ENCODE data around the gene QRFP. TPM values are rescaled to one million over a fixed set of nuclear protein-coding genes. Genes with fewer than 3 reads are reported as not detected.

QRFP gene
- total RNA-seq, 4 donors from 2014 or later = 0.18 TPM; not detected in 3

DNA sequence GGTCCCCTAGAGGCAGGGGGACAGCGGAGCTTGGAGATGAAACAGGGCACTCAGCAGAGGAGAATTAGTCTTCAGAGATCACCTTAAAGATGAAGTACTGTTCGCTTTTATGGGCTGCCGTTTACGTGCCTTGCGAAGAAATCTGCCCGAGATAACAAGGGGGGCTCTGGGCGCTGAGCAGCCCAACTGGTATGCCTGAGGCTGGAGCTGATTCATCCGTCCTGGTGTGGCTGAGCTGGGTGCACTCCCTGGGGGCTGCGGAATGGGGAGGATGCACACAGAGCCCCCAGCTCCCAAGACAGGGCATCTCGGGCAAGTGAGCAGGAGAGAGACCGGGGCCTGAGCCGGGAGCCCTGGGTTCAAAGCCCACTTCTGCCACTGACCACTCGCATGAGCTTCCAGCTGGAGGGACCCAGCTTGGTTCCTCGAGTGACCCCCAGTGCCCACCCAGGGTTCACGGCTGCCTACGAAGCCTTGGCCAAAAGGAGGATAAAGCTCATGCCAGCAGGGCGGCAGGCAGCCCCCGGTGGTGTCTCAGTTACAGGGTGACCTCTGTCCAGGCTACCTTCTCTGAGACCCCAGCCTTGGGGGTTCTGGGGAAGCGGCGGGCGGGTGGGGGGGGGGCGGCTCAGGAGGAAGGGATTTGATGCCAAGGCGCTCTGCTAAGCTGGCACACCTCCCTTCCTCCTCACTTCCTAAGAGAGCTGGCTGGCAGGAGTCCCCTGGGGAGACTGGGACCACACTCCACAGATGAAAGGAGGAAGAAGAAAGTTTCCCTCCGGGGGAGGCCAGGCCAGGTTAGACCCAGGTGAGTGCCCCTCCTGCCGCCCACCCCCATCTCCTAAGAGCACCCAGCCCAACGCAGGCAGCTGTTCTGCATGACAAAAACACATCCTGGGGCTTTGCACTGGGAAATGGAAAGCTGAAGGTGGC, 36.8 kb upstream of the QRFP start:
- TF ChIP-seq, protein P1, sequence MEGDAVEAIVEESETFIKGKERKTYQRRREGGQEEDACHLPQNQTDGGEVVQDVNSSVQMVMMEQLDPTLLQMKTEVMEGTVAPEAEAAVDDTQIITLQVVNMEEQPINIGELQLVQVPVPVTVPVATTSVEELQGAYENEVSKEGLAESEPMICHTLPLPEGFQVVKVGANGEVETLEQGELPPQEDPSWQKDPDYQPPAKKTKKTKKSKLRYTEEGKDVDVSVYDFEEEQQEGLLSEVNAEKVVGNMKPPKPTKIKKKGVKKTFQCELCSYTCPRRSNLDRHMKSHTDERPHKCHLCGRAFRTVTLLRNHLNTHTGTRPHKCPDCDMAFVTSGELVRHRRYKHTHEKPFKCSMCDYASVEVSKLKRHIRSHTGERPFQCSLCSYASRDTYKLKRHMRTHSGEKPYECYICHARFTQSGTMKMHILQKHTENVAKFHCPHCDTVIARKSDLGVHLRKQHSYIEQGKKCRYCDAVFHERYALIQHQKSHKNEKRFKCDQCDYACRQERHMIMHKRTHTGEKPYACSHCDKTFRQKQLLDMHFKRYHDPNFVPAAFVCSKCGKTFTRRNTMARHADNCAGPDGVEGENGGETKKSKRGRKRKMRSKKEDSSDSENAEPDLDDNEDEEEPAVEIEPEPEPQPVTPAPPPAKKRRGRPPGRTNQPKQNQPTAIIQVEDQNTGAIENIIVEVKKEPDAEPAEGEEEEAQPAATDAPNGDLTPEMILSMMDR (IDR thresholded peaks at IDR 0.05) = no peak
- no peak for TF ChIP-seq POLR2A (IDR thresholded peaks at IDR 0.05)
- Histone ChIP-seq H3K4me3 (no peak overlapping the region), H3K9me3 (no peaks in the 10 kb centered on the region), H3K27me3 (peaks cover 13 to 99% (median 21%) of the 10 kb centered on the region in 4 donors), H3K36me3 (no peaks in the 10 kb centered on the region), H3K4me1 (peaks cover 13 to 68% (median 14%) of the 10 kb centered on the region in 3 donors), H3K27ac (peak overlapping the region in 1 of 4 donors; percentile 21)
- intact Hi-C loops (cut with DNase I) = loop anchor here (10.0 kb wide), 2 partner anchors 159 to 229 kb away; no protein-coding TSS in a partner anchor
- no peak for DNase-seq
- 4 to 16% methylated on average over 4 to 18 of the region's 26 CpGs for WGBS, 2 donors

DNA sequence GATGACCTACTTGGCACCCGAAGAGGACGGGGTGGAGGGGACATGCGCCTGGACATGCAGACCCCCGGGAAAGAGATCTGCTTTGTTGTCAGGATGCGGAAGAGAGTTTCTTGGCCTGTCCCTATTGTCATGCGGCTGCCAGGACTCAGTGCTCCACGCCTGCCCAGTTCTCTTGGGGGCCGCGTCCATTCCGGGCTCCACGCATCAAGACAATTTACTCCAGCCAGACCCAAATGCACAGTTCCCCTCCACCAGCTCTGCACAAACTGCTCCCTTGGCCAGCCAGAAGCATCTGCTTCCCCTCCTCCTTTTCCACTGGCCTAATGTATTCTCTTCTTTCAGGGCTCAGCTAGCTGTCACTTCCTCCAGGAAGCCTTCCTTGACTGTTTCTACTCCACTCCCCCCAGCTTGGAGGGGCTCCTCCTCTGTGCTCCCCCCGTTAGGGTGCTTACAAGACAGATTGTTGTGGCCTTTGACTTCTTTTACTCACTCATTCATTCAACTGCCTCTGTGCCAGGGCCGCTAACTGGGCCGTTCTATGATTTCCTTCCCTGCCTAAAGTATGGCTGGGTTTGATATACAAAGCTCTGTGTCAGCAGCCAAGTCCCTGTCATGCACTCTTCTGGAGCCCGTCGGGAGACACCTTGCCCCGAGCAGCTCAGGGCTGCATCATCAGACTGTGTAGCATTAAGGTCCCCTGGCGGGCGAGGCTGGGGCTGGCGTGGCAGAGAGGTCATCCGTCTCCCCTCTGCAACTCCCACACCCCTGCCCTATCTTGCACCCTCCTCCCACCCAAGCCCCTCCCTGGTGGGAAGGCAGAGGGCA, 35.9 kb upstream of the QRFP start:
- H3K36me3 ChIP-seq = no peaks in the 10 kb centered on the region
- TF ChIP-seq POLR2A (IDR thresholded peaks at IDR 0.05) = no peak
- TF ChIP-seq, protein P1 (IDR thresholded peaks at IDR 0.05) = peak in 2 of 6 experiments; percentile 4 to 26
- H3K4me3 ChIP-seq = no peak overlapping the region
- H3K27me3 ChIP-seq = peaks cover 4 to 95% (median 14%) of the 10 kb centered on the region in 4 donors
- intact Hi-C loops (cut with DNase I) = loop anchor here (10.0 kb wide), 2 partner anchors 158 to 228 kb away; no protein-coding TSS in a partner anchor
- no peaks in the 10 kb centered on the region for H3K9me3 ChIP-seq
- 24 to 28% methylated on average over 21 of the region's 21 CpGs for WGBS, 2 donors
- DNase-seq = no peak
- H3K4me1 ChIP-seq = peaks cover 12 to 68% (median 13%) of the 10 kb centered on the region in 3 donors
- H3K27ac ChIP-seq = peak overlapping the region in 1 of 4 donors; percentile 21

DNA sequence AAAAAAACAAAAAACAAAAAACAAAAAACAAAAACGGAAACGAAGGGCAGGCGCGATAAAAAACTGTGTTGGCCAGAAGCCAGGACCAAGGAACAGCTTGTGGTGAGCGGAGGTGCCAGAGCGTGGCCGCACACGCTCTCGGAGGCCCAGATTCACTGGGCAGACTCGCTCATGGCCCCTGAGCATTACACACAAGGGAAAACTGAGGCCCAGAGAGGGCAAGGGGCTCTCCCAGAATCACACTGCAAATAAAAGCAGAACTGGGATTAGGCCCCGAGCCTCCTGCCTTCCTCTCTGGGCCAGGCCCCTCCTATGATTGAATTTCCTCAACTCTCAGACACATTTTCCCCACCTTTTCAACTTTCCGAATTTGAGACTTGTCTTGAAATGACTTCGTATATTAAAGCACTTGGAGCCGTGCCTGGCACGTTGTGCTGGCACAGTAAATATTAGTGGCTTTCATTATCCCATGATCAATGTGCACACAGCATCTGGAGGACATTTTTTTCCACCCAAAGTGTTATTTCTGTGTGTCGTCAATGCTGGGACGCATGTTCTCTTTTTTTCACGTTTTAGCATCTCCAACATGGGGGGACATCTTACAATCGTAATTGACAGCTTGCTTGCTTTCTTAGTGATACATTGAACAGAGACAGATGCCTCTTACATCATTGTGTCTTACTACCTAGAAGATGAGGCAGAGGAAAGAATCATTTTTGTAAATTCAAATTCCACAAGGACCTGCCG, 35.1 kb upstream of the QRFP start:
- Histone ChIP-seq H3K36me3 (no peaks in the 10 kb centered on the region), H3K4me1 (peaks cover 12 to 69% (median 13%) of the 10 kb centered on the region in 3 donors), H3K4me3 (no peak overlapping the region), H3K27me3 (peaks cover 3 to 88% (median 12%) of the 10 kb centered on the region in 4 donors), H3K27ac (no peak overlapping the region), H3K9me3 (no peaks in the 10 kb centered on the region)
- intact Hi-C loops (cut with DNase I) = loop anchor here (10.0 kb wide), 2 partner anchors 157 to 227 kb away; no protein-coding TSS in a partner anchor
- no peak for TF ChIP-seq POLR2A (IDR thresholded peaks at IDR 0.05)
- TF ChIP-seq, protein P1 (IDR thresholded peaks at IDR 0.05) = no peak
- no peak for DNase-seq
- 29 to 36% methylated on average over 20 of the region's 20 CpGs for WGBS, 2 donors

DNA sequence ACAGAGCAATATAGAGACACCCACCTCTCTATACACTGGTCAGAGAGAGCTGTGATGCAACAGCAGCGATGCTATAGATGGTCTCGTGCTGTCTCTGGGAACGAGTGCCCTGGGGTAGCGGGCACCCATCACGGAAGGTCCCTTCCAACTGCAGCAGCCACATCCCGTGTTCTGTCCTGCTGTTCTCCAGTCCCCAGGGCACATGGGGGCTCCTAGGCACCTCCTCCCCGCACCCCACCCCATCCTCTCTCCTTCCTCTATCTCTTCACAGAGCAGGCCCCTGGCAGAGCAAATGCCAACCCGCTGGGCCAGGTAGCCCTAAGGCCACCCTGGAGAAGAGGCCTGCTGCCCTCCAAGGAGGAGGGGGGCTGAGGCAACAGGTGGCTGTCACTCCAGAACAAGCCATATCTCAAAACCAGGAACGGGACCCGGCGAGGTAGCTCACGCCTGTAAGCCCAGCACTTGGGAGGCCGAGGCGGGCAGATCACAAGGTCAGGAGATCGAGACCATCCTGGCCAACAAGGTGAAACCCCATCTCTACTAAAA, 34.3 kb upstream of the QRFP start:
- peaks cover 3 to 86% (median 12%) of the 10 kb centered on the region in 4 donors for H3K27me3 ChIP-seq
- TF ChIP-seq, protein P1 (IDR thresholded peaks at IDR 0.05) = no peak
- TF ChIP-seq POLR2A (IDR thresholded peaks at IDR 0.05) = no peak
- H3K9me3 ChIP-seq = no peaks in the 10 kb centered on the region
- H3K27ac ChIP-seq = no peak overlapping the region
- H3K36me3 ChIP-seq = no peaks in the 10 kb centered on the region
- WGBS, 2 donors = 87 to 89% methylated on average over 3 to 11 of the region's 15 CpGs
- intact Hi-C loops (cut with DNase I) = loop anchor here (10.0 kb wide), 2 partner anchors 156 to 226 kb away; no protein-coding TSS in a partner anchor
- no peak for DNase-seq
- H3K4me1 ChIP-seq = peaks cover 12 to 62% (median 13%) of the 10 kb centered on the region in 3 donors
- no peak overlapping the region for H3K4me3 ChIP-seq
